GM12873 (cell line): ENCODE measurements around the gene RO60.

Experiments
- TF ChIP-seq, protein P1 (sequence below): IDR thresholded peaks from 2 replicates; pipeline ENCODE4 v1.5.1; 2012; ENCODE audit warnings: low read depth, mild to moderate bottlenecking, moderate library complexity, low read length, control low read depth; ENCODE audit not compliant: insufficient read depth; ENCODE audit errors: missing control alignments

The RO60 gene

DNA sequence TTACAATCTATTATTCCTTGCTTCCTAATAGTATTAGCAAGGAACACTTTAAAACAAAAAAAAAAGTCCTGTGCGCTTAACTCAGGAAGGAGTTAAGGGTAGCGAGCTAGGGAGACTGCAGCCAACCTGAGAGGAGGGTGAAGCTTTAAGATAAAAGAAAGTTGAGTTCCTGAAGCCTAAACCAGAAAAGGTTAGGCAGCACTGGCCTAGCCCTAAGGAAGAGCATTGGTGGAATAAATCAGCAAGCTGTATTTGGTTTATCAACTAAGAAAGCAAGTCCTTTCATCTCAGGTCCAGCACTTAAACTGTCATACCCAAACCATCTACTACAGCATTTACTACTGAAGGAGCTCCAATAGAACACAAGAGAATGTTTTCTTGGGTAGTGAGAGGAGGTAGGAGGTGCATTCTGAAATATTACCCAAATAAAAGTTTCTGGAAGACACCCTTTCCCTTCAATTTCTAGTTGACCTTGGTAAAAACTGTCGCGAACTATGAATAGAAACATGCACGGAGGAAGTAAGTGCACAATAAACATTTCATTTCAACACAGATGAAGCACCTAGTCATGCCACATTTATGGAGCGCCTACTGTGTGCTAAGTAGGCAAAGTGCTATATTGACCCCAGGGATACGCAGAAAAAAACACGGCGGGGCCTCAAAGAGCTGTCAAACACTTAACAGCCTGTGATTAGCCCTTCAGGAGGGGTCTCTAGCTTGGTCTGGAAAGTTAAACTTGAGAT is 44.5 kb downstream of the RO60 start:
- TF ChIP-seq, protein P1, sequence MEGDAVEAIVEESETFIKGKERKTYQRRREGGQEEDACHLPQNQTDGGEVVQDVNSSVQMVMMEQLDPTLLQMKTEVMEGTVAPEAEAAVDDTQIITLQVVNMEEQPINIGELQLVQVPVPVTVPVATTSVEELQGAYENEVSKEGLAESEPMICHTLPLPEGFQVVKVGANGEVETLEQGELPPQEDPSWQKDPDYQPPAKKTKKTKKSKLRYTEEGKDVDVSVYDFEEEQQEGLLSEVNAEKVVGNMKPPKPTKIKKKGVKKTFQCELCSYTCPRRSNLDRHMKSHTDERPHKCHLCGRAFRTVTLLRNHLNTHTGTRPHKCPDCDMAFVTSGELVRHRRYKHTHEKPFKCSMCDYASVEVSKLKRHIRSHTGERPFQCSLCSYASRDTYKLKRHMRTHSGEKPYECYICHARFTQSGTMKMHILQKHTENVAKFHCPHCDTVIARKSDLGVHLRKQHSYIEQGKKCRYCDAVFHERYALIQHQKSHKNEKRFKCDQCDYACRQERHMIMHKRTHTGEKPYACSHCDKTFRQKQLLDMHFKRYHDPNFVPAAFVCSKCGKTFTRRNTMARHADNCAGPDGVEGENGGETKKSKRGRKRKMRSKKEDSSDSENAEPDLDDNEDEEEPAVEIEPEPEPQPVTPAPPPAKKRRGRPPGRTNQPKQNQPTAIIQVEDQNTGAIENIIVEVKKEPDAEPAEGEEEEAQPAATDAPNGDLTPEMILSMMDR, result no peak

DNA sequence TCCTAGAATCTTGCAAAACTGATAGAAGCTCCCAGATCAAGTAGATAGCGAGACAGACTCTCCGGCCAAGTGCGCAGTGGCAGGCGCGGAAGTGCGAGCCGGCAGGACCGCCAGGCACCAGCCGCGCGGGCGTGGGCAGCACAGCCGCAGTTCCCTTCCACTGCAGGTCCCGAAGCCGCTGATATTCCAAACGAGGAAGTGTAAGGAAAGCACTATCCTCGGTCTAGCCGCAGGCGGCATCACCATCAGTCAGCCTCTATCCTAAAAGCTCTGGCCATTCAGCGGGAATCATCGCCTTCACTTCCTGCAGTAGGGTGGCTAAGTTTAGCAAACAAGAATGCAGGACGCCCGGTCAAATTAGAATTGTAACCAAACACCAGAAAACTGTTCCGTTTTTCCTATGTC is 45.1 kb downstream of the RO60 start:
- TF ChIP-seq, protein P1, result no peak

DNA sequence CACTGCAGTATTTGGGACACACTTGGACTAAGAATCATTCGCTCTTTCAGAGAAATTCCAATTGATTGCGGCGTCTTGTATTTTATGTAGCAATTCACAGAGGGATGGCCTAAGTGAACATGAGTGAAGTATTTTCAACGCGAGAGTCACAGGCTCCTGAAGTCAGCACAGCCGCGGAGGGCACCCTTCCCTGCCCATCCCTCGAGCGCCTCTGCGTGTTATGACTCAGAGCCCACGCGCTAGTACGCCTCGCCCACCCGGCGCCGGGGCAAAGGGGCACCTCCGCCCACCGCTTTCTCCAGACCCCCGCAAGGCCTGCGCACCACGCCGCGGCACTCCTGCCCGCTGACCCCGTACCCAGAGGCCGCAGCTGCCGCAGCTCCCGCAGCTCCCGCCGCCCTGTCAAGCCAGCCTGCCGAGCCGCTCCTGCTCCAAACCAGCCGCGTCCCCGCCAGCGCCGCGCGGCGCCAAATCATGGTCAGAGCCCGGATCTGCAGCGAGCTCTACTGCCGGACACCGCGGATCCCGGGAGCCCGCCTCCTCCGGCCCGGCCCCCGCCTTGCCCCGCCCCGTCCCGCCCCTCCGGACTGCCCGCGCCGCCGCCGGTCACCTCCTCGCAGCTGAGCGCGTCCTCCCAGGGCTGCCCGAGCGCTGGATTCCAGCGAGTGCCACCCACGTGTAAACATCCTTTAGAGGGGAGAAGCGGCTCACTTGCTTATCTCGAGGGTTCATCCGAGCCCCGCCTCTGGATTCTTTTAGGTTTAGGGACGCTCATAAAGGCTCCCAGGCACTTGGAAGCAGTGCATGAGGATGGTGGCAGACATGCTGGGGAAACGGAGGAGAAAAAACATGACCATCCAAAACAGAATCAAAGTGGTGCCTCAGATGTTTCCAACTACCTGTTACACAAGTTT is 45.8 kb downstream of the RO60 start, which contains the start of gene GLRX2:
Gene GLRX2, minus strand, starts transcription at position 508 of the 914 bp plus-strand sequence. Its CDS starts 32 bp downstream, at position 476.
- TF ChIP-seq, protein P1, result no peak

DNA sequence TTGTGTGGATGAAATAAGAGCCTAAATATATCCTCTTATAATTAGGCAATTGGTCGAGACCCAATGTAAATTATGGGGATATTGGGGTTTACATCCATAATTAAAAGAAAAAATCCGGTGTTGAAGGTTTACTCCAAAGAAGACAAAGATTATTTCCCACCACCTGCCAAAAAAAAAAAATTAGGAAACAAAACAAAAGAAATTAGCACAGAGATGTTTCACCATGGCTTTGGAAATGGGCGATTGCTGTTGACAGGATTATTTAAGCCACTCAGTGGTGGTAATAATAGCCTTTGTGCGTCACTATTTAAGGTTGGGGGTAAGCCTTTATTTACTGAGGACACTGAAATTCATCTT is 46.4 kb downstream of the RO60 start:
- TF ChIP-seq, protein P1, result no peak

DNA sequence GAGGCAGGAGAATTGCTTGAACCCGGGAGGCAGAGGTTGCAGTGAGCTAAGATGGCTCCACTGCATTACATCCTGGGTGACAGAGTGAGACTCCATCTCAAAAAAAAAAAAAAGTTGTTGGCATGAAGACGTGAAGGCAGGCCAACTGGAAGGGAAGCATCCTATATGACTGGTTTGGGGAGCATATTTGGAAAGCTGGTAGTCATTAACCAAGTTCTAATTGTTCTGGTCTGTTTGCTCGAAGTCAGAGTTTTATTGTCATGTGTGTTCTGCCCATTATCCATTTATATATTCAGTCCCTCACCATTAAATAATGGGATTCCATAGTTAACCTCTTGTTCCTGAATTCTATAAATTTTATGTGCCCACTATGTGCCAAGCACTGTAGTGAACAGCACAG is 49.1 kb downstream of the RO60 start:
- TF ChIP-seq, protein P1, result no peak
